ENCODE data around the gene HOXB6.

The HOXB6 gene

GRCh38 chr17:48565925-48566710 lies 38.7 kb downstream of the HOXB6 start:
- no peak for DNase-seq (ENCODE audit: low spot score)

GRCh38 chr17:48565022-48565554 lies 39.7 kb downstream of the HOXB6 start:
- DNase-seq (ENCODE audit: low spot score), result no peak

GRCh38 chr17:48564188-48565021 lies 40.4 kb downstream of the HOXB6 start:
- DNase-seq (ENCODE audit: low spot score), result no peak

GRCh38 chr17:48563867-48564187 lies 41.0 kb downstream of the HOXB6 start:
- no peak for DNase-seq (ENCODE audit: low spot score)

- DNase-seq (ENCODE audit: low spot score), result no peak
Measured at GRCh38 chr17:48563385-48563838, 41.4 kb downstream of the HOXB6 start.

- no peak for DNase-seq (ENCODE audit: low spot score)
Measured at GRCh38 chr17:48562934-48563333, 41.9 kb downstream of the HOXB6 start.

GRCh38 chr17:48561884-48562810 lies 42.6 kb downstream of the HOXB6 start:
- no peak for DNase-seq (ENCODE audit: low spot score)

- no peak for DNase-seq (ENCODE audit: low spot score)
Measured at GRCh38 chr17:48559840-48560817, 44.7 kb downstream of the HOXB6 start.

- DNase-seq (ENCODE audit: low spot score), result no peak
Measured at GRCh38 chr17:48559122-48559839, 45.5 kb downstream of the HOXB6 start.

- DNase-seq (ENCODE audit: low spot score), result no peak
Measured at GRCh38 chr17:48558831-48559121, 46.0 kb downstream of the HOXB6 start.

- DNase-seq (ENCODE audit: low spot score), result no peak
Measured at GRCh38 chr17:48558057-48558830, 46.5 kb downstream of the HOXB6 start.

GRCh38 chr17:48556576-48557401 lies 48.0 kb downstream of the HOXB6 start:
- no peak for DNase-seq (ENCODE audit: low spot score)

GRCh38 chr17:48556229-48556575 lies 48.6 kb downstream of the HOXB6 start:
- DNase-seq (ENCODE audit: low spot score), result no peak

GRCh38 chr17:48555258-48556228 lies 49.2 kb downstream of the HOXB6 start:
- DNase-seq (ENCODE audit: low spot score), result no peak

- no peak for DNase-seq (ENCODE audit: low spot score)
Measured at GRCh38 chr17:48554412-48555257, 50.2 kb downstream of the HOXB6 start.

GRCh38 chr17:48553826-48554225 lies 51.0 kb downstream of the HOXB6 start:
- DNase-seq (ENCODE audit: low spot score), result no peak

GRCh38 chr17:48553190-48553547 lies 51.6 kb downstream of the HOXB6 start:
- DNase-seq (ENCODE audit: low spot score), result no peak
